Liver (tissue), 3 donors: ENCODE data around the gene TNC.

Source experiments
- CTCF ChIP-seq: fragments of 150-350 bp; IDR thresholded peaks from 2 replicates; pipeline ENCODE4 v1.5.1; 2017; ENCODE audit warnings: improper control_type of control experiment, low read depth, low read length; ENCODE audit not compliant: missing input control
- FOXA2 ChIP-seq: IDR thresholded peaks from 2 replicates; pipeline ENCODE4 v1.6.1; 2016; ENCODE audit warnings: antibody characterized with exemption
- HNF4A ChIP-seq, 2 donors: conservative IDR thresholded peaks; 2 replicates each; pipeline ENCODE4 v1.6.1; 2016; ENCODE audit warnings: antibody characterized with exemption in 2 of 2, mild to moderate bottlenecking in 2 of 2
- JUND ChIP-seq, 2 donors: IDR thresholded peaks; 2 replicates each; pipeline ENCODE4 v1.6.1; 2016; ENCODE audit warnings: antibody characterized with exemption in 2 of 2
- MAX ChIP-seq: IDR thresholded peaks from 2 replicates; pipeline ENCODE4 v1.6.1; 2016; ENCODE audit warnings: antibody characterized with exemption
- RAD21 ChIP-seq, 2 donors: IDR thresholded peaks; 2 replicates each; pipeline ENCODE4 v1.6.1; 2016; ENCODE audit warnings: antibody characterized with exemption in 2 of 2, mild to moderate bottlenecking in 2 of 2
- REST ChIP-seq: IDR thresholded peaks from 2 replicates; pipeline ENCODE4 v1.6.1; 2016; ENCODE audit warnings: antibody characterized with exemption, mild to moderate bottlenecking
- SP1 ChIP-seq: IDR thresholded peaks from 2 replicates; pipeline ENCODE4 v1.6.1; 2018; ENCODE audit warnings: antibody characterized with exemption, mild to moderate bottlenecking
- TAF1 ChIP-seq: conservative IDR thresholded peaks from 2 replicates; pipeline ENCODE4 v1.6.1; 2016; ENCODE audit warnings: antibody characterized with exemption, mild to moderate bottlenecking
- YY1 ChIP-seq: IDR thresholded peaks from 2 replicates; pipeline ENCODE4 v1.6.1; 2016; ENCODE audit warnings: antibody characterized with exemption, mild to moderate bottlenecking
- donor health status: healthy.
- donor health status: healthy.

GRCh38 chr9:114991861-114992260 lies 126.1 kb downstream of the TNC start:
- no peak for TF ChIP-seq MAX
- TF ChIP-seq REST, result no peak
- no peak for TF ChIP-seq CTCF
- no peak for TF ChIP-seq HNF4A (conservative IDR thresholded peaks at IDR 0.05)
- no peak for TF ChIP-seq TAF1
- TF ChIP-seq RAD21 (IDR thresholded peaks at IDR 0.05), result no peak
- no peak for TF ChIP-seq JUND (IDR thresholded peaks at IDR 0.05)
- no peak for TF ChIP-seq FOXA2
- TF ChIP-seq YY1, result no peak
- no peak for TF ChIP-seq SP1
